GM12872 (cell line): ENCODE measurements around the gene TMEM184C.

ENCODE experiments used
- CTCF ChIP-seq: IDR thresholded peaks from 3 replicates; pipeline ENCODE4 v1.5.1; 2011; ENCODE audit warnings: low read depth, mild to moderate bottlenecking, low read length, moderate library complexity; ENCODE audit not compliant: insufficient read depth

Gene TMEM184C

GRCh38 chr4:147617173-147617840, at the start of gene TMEM184C:
TMEM184C (plus strand) TSS chr4:147617397; CDS start chr4:147617957, 560 bp downstream.
- TF ChIP-seq CTCF, result no peak

- TF ChIP-seq CTCF, result no peak
These were observed 46.6 kb upstream of the TMEM184C start for GRCh38 chr4:147570616-147571015.

GRCh38 chr4:147571036-147571770, 46.0 kb upstream of the TMEM184C start:
- TF ChIP-seq CTCF, result no peak

- no peak for TF ChIP-seq CTCF
These were observed 41.1 kb upstream of the TMEM184C start for GRCh38 chr4:147576084-147576483.

- no peak for TF ChIP-seq CTCF
These were observed 39.1 kb upstream of the TMEM184C start for GRCh38 chr4:147578051-147578476.

GRCh38 chr4:147578593-147578992, 38.6 kb upstream of the TMEM184C start:
- TF ChIP-seq CTCF, result no peak

- TF ChIP-seq CTCF, result no peak
These were observed 36.8 kb upstream of the TMEM184C start for GRCh38 chr4:147580396-147580795.
